Lung (tissue), 12 donors: Measurements from ENCODE around the gene PITRM1. TPM values are rescaled to one million over a fixed set of nuclear protein-coding genes. Genes with fewer than 3 reads are reported as not detected.

Source experiments
- ATAC-seq: fragments of 200-7000 bp; cut with Tn5 transposase; one replicate; pipeline ENCODE4 v1.9.1; 2020; ENCODE audit warnings: moderate number of reproducible peaks; ENCODE audit not compliant: insufficient read depth, low FRiP score
- DNase-seq, 3 donors: peaks; one replicate each; pipeline ENCODE4 v3.0.0-alpha.2; 2013 to 2017
- H3K27ac ChIP-seq, 2 donors: one replicate each; pipeline ENCODE4 v1.5.1; 2013; ENCODE audit warnings: mild to moderate bottlenecking in 2 of 2, moderate library complexity in 2 of 2, control low read depth in 1 of 2, inconsistent platforms in 1 of 2, low read depth in 1 of 2, low read length in 1 of 2
- H3K27me3 ChIP-seq, 3 donors: one replicate each; pipeline ENCODE4 v1.5.1; 2013; ENCODE audit warnings: low read length in 2 of 3; ENCODE audit not compliant: control insufficient read depth in 3 of 3, insufficient read depth in 3 of 3
- H3K36me3 ChIP-seq, 4 donors: one replicate each; pipeline ENCODE4 v1.5.1; 2013; ENCODE audit warnings: low read length in 4 of 4, mild to moderate bottlenecking in 1 of 4, moderate library complexity in 1 of 4; ENCODE audit not compliant: control insufficient read depth in 4 of 4, insufficient read depth in 4 of 4
- H3K4me1 ChIP-seq, 5 donors: one replicate each; pipeline ENCODE4 v1.5.1; 2013; ENCODE audit warnings: low read length in 5 of 5, mild to moderate bottlenecking in 2 of 5, moderate library complexity in 1 of 5; ENCODE audit not compliant: control insufficient read depth in 5 of 5, insufficient read depth in 5 of 5
- H3K4me3 ChIP-seq: one replicate; pipeline ENCODE4 v1.5.1; 2013; ENCODE audit warnings: mild to moderate bottlenecking, control low read depth, moderate library complexity
- H3K9ac ChIP-seq, 2 donors: one replicate each; pipeline ENCODE4 v1.5.1; 2013; ENCODE audit warnings: low read length in 2 of 2, control low read depth in 1 of 2; ENCODE audit not compliant: insufficient read depth in 1 of 2
- H3K9me3 ChIP-seq, 4 donors: one replicate each; pipeline ENCODE4 v1.5.1; 2013; ENCODE audit warnings: low read length in 3 of 4, mild to moderate bottlenecking in 1 of 4, moderate library complexity in 1 of 4; ENCODE audit not compliant: control insufficient read depth in 4 of 4, insufficient read depth in 3 of 4
- WGBS, 2 donors: extraction: QIAGEN DNeasy Blood & Tissue Kit; methylation state at CpG; one replicate each; pipeline ENCODE4 v1.1.7; 2013; 5-methylcytosine and 5-hydroxymethylcytosine counted together
- polyA plus RNA-seq, 2 donors: library from polyadenylated mRNA; stranded (reverse); fragments of 200-250 nt; gene quantifications; one replicate each; pipeline ENCODE4 v1.2.1, GENCODE V29; 2013
- total RNA-seq, 2 donors: library from RNA; depleted of rRNA in 1 of 2; stranded (reverse); fragments of >200 nt in 1 of 2; gene quantifications; one replicate each; pipeline ENCODE4 v1.2.1, GENCODE V29; 2014 to 2021
- TF ChIP-seq, protein P1 (sequence below): IDR thresholded peaks from 2 replicates; pipeline ENCODE4 v1.5.1; 2012; ENCODE audit warnings: mild to moderate bottlenecking; ENCODE audit errors: control extremely low read depth, extremely low read depth
- donor health status: control.
- donor health status: control.
- donor health status: Bipolar disorder and iron deficiency.
- donor health status: healthy.
- donor health status: DM: yes; HTN: yes; CAD: no.

The PITRM1 gene
- total and polyA plus RNA-seq, 4 donors, result 46.5 to 88.5 (median 60.7) TPM

DNA sequence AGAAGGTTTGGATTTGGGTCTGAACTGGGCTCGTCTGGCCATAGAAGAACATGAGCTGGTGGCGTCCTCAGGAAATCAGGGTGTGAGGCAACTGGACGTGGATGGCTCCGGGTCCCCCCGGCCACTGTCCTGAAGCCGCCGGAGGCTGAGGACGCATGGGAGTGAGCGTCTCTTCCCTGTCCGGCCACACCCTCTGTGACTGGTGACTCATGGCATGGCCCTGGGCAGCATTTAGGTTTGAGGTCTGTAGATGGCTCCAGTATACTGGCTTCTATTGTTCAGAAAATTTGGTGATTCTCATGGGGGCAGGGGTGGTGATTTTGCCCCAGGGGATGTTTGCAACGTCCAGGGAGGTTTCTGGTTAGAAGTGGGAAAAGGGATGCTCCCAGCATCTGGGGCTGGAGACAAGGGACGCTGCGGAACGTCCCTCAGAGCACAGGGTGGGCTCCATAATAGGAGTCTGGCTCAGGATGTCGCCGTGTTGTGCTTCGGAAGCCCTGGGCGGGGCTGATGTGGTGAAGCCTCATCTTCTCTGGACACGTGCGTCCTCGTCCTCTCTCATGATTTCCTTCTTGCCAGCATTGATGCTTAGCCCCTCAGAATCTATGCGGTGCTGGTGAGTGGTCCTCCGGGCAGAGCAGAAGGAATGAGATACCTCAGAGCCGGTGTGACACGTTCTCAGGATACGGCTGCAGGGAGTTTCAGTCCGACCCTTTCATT lies 49.9 kb downstream of the PITRM1 start:
- Histone ChIP-seq H3K27ac (no peak overlapping the region), H3K9me3 (peaks cover 0 to 2% (median 0%) of the 10 kb centered on the region in 4 donors), H3K27me3 (no peaks in the 10 kb centered on the region), H3K4me1 (peaks cover 0 to 12% (median 3%) of the 10 kb centered on the region in 5 donors), H3K9ac (no peak overlapping the region), H3K4me3 (no peak overlapping the region), H3K36me3 (peaks cover 0 to 26% (median 5%) of the 10 kb centered on the region in 4 donors)
- ATAC-seq (no peak), DNase-seq (no peak)
- TF ChIP-seq, protein P1, sequence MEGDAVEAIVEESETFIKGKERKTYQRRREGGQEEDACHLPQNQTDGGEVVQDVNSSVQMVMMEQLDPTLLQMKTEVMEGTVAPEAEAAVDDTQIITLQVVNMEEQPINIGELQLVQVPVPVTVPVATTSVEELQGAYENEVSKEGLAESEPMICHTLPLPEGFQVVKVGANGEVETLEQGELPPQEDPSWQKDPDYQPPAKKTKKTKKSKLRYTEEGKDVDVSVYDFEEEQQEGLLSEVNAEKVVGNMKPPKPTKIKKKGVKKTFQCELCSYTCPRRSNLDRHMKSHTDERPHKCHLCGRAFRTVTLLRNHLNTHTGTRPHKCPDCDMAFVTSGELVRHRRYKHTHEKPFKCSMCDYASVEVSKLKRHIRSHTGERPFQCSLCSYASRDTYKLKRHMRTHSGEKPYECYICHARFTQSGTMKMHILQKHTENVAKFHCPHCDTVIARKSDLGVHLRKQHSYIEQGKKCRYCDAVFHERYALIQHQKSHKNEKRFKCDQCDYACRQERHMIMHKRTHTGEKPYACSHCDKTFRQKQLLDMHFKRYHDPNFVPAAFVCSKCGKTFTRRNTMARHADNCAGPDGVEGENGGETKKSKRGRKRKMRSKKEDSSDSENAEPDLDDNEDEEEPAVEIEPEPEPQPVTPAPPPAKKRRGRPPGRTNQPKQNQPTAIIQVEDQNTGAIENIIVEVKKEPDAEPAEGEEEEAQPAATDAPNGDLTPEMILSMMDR, result no peak
- 93 to 95% methylated on average over 27 of the region's 27 CpGs for WGBS, 2 donors

DNA sequence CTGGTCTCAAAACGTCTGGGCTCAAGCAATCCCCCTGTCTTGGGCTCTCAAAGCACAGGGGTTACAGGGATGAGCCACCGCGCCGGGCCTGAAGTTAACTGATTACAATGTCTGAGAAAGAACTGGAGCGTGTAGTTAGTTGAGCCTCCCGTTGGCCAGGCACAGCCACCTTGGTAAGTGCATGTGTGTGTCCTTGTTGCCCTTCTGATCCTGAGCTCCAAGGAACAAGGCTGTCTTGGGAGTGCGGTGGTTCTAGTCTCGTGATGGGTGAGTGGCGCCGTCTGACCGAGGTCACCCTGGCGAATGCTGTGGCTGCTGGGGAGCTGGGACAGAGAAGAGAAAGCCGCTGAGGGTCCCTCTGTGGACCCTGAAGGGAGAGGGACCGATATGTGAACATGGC lies 50.5 kb downstream of the PITRM1 start:
- Histone ChIP-seq H3K4me1 (peaks cover 0 to 12% (median 0%) of the 10 kb centered on the region in 5 donors), H3K27ac (no peak overlapping the region), H3K36me3 (peaks cover 0 to 26% (median 8%) of the 10 kb centered on the region in 4 donors), H3K9ac (no peak overlapping the region), H3K9me3 (peaks cover 0 to 2% (median 0%) of the 10 kb centered on the region in 4 donors), H3K27me3 (no peaks in the 10 kb centered on the region), H3K4me3 (no peak overlapping the region)
- DNase-seq (no peak), ATAC-seq (no peak)
- WGBS, 2 donors, result 89 to 92% methylated on average over 14 of the region's 14 CpGs
- TF ChIP-seq, protein P1, result no peak

DNA sequence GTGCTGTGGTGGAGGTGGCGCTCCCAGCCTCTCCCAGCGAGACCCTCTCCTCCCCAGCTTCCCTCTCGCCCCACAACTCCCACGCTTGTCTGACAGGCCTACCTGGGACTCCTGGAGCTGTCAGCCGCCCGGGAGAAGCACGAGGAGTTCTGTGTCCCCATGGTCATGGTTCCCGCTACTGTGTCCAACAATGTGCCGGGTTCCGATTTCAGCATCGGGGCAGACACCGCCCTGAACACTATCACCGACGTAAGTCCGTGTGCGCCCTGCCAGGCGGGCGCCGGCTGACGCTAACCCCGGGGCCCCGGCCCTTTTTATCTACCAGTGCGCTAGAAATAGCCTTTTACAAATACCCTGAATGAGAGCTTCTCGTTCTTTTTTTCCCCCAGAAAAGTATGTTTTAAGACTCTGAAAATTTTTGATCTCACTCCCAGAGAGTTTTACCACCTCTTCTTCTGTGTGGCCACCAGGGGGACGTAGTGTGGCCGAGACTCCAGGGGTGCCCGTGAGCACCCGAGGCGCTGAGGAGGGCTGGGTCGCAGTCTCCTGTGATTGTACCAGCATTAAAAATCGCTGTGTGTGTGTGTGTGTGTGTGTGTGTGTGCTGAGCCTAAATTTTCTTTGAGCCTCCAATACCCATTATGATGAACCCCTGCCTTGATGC lies 52.7 kb downstream of the PITRM1 start:
- H3K4me1 ChIP-seq, result peaks cover 0 to 6% (median 0%) of the 10 kb centered on the region in 5 donors
- no peak for ATAC-seq
- no peaks in the 10 kb centered on the region for H3K27me3 ChIP-seq
- peaks cover 0 to 36% (median 13%) of the 10 kb centered on the region in 4 donors for H3K36me3 ChIP-seq
- H3K9me3 ChIP-seq, result peaks cover 0 to 2% (median 0%) of the 10 kb centered on the region in 4 donors
- no peak overlapping the region for H3K4me3 ChIP-seq
- no peak overlapping the region for H3K27ac ChIP-seq
- TF ChIP-seq, protein P1, result no peak
- no peak overlapping the region for H3K9ac ChIP-seq
- 92 to 94% methylated on average over 31 of the region's 31 CpGs for WGBS, 2 donors
- DNase-seq, result no peak
